GM21447 (cell line): Measurements from ENCODE around the gene ACOT11.
"Not testable (repeated sequence)": the region's sequence is repeated elsewhere in the genome, so short reads cannot be mapped to it uniquely, and the experiment has no call there.

ENCODE experiments used
- ATAC-seq: cut with Tn5 transposase; IDR thresholded peaks from one replicate; pipeline ENCODE4 v1.9.1; 2021; ENCODE audit not compliant: unreplicated experiment

ACOT11 gene

DNA sequence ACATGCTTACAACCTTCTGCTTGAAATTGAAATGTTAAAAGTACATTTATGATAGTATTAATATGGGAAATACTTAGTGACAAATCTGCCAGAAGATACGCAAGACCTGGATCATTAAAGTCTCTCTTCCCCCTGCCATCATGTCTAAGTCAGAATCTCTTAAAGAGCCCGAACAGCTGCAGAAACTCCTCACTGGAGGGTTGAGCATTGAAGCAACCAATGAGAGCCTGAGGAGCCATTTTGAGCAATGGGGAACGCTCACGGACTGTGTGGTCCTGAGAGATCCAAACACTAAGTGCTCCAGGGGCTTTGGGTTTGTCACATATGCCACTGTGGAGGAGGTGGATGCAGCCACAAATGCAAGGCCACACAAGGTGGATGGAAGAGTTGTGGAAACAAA, 11.4 kb upstream of the ACOT11 start:
- ATAC-seq: not testable (repeated sequence)

GRCh38 chr1:54537611-54538010, 10.4 kb upstream of the ACOT11 start:
- ATAC-seq: no peak

GRCh38 chr1:54538538-54538937, 9.5 kb upstream of the ACOT11 start:
- no peak for ATAC-seq

DNA sequence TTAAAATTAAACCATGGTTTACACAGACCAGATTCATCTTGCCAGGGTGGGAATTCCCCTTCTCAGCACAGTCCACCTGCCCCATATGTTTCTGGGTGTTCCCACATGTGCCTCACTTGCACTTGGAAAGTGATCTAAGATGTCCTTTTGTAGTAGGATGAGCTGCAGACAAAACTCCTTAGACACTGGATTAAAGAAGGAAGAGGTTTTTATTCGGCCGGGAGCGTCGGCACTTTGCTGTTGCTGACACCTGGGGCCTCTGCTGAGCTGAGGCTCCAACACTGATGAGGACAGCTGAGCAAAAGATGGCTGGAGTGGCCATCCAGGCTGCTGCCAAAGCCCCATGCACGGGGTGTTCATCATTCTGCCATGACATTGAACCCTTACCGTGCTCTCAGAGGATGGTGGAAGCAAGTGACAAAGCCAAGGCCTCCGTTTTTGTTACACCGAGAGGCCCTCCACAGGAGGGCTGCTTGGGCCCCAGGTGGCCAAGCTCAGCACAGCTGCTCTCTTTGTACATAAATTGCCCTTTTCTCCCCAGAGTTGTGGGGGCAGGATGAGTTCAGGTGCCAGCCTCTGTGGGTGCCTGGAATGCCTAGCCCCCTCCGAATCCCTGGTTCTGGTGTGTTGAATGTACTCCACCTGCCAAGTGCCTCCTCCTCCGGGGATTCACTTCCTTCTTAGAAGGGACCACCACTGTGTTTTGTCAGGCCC, 7.3 kb upstream of the ACOT11 start:
- ATAC-seq: no peak

DNA sequence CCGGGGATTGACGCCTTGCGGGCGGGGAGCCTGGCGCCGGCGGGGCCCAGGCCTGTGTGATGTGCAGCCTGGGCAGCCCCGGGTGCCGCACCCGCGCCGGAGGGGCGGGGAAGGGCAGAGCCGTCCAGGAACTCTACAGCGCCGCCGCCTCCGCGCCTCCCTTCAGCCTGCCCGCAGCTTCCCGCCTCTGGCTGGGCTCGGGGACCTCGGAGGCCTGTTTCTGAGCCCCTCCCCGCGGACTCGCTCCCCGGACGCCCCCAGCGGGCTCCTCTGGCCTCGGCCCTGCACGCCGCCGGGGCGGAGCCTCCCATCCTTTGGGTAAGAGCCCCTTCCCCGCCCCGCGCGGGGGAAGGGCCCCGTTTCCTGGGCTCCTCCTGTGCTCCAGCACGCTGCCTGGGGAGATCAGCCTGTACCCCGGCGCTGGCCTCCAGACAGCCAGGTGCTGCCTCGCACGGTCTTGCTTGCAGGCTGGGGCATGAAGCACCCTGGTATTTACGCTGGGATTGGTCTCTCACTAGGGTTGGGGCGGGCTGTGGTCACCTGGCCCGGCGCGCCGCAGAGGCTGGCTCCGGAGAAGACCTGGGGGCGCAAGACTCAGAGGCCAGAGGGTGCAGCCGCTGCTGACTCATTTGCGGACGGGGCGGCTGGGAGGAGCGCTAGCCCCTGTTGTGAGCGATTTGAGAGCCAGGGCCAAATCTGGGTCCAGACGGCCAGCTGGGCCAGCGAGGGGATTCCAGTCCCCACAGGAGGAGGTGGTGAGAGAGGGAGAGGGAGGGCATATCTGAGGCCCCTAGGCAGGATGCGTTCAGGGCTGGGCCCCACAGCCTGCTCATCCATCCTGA, 5.7 kb upstream of the ACOT11 start:
- ATAC-seq: peak; percentile 72

- no peak for ATAC-seq
Observed at GRCh38 chr1:54542962-54543539, 5.0 kb upstream of the ACOT11 start.

- ATAC-seq: no peak
Observed at GRCh38 chr1:54543729-54544496, 4.1 kb upstream of the ACOT11 start.

- no peak for ATAC-seq
Observed at GRCh38 chr1:54545916-54546635, 2.0 kb upstream of the ACOT11 start.

GRCh38 chr1:54546651-54547401, 1.2 kb upstream of the ACOT11 start:
- no peak for ATAC-seq

- no peak for ATAC-seq
Observed at GRCh38 chr1:54548389-54549044, 489 bp downstream of the ACOT11 start.

- no peak for ATAC-seq
Observed at GRCh38 chr1:54549181-54549924, 1.3 kb downstream of the ACOT11 start.

DNA sequence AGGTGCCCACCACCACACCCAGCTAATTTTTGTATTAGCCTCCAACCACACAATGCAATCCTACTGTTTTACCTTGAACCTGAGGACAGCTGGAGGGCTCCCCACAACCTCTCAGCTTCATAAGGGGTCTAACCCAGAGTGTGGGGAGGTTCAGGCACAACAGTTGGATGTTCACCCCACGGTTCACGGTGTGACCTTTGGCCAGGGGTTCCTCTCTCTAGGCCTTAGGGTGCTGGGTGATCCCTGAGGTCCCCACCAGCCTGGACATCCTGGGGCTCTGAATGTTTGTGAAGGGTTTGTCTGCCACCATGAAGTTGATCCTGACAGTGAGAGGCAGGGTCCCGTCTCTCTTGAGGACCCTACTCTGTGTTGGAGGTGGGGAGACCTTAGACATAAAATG, 3.9 kb downstream of the ACOT11 start:
- no peak for ATAC-seq

DNA sequence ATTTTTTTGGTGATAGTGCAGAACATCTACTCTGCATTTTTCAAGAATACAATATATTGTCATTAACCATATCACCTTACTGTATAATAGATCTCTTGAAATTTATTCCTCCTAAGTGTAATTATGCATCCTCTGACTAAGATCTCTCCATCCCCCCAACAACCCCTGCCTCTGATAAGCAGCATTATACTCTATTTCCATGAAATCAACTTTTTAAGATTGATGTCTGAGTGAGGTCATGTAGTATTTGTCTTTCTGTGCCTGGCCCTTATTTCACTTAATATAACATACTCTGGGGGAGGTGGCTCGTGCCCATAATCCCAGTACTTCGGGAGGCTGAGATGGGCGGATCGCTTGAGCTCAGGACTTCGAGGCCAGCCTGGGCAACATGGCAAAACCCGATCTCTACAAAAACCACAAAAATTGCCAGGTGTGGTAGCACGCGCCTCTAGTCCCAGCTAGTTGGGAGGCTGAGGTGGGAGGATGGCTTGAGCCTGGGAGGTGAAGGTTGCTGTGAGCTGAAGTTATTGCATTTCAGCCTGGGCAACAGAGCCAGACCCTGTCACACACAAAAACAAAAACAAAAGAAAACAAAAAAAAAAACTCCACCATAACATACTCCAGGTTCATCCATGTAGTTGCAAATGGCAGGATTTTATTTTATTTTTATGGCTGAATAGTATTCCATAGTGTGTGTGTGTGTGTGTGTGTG, 5.7 kb downstream of the ACOT11 start:
- ATAC-seq: no peak

DNA sequence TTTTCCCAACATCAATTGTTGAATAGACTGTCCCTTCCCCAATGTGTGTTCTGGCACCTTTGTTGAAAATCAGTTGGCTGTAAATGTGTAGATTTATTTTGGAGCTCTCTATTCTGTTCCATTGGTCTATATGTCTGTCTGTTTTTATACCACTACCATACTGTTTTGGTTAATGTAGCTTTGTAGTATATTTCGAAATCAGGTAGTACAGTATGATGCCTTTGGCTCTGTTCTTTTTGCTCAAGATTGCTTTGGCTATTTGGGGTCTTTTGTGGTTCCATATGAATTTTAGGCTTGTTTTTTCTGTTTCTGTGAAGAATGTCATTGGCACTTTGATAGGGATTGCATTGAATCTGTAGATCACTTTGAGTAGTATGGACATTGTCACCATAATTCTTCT, 8.1 kb downstream of the ACOT11 start:
- ATAC-seq: no peak

GRCh38 chr1:54557671-54558355, 9.8 kb downstream of the ACOT11 start:
- no peak for ATAC-seq

- ATAC-seq: no peak
Observed at GRCh38 chr1:54558434-54559030, 10.5 kb downstream of the ACOT11 start.

DNA sequence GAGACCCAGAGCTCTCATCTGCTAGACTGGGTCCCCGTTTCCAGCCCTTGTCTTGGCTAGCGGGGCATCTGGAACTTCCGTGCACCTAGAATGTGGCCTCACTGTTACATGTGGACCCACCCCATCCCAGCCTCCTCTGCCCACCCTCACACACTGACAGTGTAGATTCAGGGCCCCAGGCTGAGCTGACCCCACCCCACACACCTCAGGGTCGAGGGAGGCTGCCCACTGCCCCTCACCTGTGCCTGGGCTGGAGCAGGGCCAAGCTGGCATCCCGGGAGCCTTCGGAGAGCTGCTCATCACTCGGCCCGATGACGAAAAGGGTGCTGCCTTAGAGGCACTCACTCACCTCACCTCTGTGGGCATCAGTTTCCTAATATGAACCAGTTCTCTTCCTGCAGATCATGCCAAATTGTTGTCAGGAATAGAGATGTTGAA, 11.1 kb downstream of the ACOT11 start:
- ATAC-seq: no peak
